Stimulated activated CD4-positive, alpha-beta T cell treated with anti-CD3 and anti-CD28 coated beads, Interleukin-2, amount 100 ng/mL, for 24 hours (primary cell): ENCODE data around the gene CYGB.
"Not testable (repeated sequence)": the region's sequence is repeated elsewhere in the genome, so short reads cannot be mapped to it uniquely, and the experiment has no call there.

Source experiments
- DNase-seq, 2 donors: peaks; one replicate each; pipeline ENCODE4 v3.0.0-alpha.2; 2020

CYGB gene

DNA sequence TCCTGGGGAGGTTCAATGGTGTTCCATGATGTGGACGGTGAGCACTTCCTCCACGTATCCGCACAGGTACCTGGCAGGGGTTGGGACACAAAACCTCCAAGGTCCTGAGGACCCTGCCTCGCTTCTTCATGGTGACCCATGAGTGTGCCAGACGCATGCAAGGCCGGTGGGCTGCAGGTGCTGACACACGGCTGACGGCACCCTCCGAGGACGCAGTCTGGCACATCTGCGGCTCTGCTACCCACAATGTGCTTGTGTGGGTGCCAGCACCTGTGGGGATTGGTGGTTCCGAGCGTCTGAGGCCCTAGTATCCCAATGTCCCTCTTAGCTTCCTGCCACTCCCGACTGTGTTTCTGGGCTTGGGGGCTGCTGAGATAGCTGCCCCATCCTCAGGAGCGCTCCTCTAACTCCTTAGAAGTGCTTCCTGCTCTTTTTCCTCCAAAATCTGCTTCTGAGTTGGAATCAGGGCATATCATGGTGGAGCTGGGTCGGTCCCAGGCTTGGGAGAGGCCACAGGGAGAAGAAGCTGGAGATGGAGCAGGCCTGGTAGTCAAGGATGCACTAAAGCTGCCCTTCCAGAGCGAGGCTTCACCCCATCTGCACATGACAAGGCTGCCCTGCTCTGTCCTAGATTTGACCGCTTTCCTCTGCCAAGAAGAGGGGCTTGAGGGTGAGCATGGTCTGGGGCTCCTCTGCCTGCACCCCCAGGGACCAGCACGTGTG lies 1.6 kb downstream of the CYGB start:
- DNase-seq: no peak

GRCh38 chr17:76534831-76535732 lies 2.4 kb downstream of the CYGB start:
- no peak for DNase-seq

DNA sequence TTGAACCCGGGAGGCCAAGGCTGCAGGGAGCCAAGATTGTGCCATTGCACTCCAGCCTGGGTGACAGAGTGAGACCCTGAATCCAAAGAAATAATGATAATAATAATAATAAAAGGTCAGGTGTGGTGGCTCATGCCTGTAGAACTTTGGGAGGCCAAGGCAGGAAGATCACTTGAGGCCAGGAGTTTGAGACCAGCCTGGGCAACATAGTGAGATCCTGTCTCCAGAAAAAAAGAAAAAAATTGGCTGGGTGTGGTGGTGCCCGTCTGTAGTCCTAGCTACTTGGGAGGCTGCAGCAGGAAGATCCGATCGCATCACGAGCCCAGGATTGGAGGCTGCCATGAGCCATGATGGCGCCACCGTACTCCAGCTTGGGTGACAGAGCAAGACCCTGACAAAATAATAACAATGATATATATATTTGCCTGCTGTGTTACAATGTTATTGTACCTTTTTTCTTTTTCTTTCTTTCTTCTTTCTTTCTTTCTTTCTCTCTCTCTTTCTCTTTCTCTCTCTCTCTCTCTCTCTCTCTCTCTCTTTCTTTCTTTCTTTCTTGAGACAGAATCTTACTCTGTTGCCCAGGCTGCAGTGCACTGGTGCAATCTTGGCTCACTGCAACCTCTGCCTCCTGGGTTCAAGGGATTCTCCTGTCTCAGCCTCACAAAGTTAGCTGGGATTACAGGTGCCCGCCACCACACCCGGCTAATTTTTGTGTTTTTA lies 3.7 kb downstream of the CYGB start:
- not testable (repeated sequence) for DNase-seq

GRCh38 chr17:76532072-76532651 lies 5.3 kb downstream of the CYGB start:
- DNase-seq: no peak

GRCh38 chr17:76531486-76532038 lies 5.9 kb downstream of the CYGB start:
- DNase-seq: no peak

- DNase-seq: no peak
Measured at GRCh38 chr17:76530811-76531485, 6.6 kb downstream of the CYGB start.

DNA sequence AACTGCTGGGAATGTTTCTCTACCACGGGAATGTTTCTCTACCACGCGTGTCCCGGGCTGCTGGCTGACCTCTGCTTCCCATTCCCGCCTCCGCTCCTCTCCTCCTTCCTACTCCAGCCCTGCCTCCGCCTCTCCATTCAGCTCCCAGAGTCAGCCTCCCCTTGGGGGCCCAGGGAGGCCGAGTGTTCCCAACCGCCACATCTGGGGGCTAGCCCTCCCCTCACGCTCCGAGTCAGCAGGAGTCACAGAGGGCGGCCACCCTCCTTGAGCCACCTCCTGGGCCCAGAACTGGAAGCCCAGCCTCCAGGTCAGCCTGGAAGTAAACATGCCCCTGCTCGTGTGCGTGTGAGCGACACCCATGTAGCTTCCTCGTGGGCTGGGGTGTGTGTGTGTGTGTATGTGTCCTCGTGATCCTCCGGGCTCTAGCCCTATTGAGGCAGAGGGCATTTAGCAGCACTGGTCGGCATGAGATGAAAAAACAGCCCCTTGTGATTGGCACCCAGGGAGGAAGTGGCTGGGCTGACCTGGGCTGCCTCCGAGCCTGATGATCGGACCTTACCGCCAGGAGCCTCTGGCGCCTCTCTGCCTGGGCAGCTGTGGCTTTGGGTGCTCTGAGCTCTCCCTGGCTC lies 7.3 kb downstream of the CYGB start:
- no peak for DNase-seq

DNA sequence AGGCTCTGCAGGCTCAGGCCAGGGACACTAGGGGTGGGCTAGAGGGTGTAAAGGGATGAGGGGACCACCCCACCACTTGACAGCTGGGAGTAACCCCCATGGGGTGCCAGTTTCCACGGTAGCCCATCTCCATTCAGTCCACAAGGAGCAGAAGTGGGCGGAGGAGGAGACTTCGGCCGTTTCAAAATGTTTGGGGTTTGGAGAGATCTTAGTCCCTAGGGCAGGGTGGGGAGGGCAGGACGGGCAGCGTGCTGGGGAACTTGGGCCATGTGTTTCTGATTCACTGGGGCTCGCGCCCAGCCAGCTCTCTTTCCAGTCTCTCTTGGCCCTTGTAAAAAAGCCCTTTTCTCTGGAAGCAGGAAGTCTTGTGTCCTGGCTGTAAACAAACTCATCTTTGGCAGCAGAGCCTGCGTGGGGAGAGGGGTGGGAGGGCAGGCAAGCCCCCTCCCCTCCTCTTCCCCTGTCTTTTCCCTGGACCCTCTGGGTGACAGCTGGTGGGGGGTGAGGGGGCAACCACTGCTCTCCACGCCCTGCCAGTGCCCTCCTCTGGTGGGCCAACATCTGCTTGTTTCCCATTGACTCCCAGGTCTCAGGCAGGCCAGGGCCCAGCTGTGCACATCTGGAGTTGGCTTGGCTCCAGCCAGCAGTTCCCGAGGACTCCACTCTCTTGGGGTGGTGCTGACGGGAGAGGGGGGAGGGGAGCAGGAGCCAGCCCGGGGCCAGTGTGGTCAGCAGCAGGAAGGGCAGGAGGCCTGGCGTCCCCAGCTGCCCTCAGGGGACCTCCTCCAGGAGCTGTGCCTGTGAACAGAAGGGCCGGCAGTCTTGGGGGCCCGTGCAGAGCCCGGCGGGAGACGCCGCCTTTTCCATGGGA lies 8.1 kb downstream of the CYGB start:
- no peak for DNase-seq

- no peak for DNase-seq
Measured at GRCh38 chr17:76528528-76529223, 8.8 kb downstream of the CYGB start.

GRCh38 chr17:76528156-76528527 lies 9.4 kb downstream of the CYGB start:
- no peak for DNase-seq

- DNase-seq: peak in 1 of 2 donors; percentile 43
Measured at GRCh38 chr17:76527430-76528111, 9.9 kb downstream of the CYGB start.

GRCh38 chr17:76527016-76527415 lies 10.5 kb downstream of the CYGB start:
- DNase-seq: not testable (repeated sequence)

DNA sequence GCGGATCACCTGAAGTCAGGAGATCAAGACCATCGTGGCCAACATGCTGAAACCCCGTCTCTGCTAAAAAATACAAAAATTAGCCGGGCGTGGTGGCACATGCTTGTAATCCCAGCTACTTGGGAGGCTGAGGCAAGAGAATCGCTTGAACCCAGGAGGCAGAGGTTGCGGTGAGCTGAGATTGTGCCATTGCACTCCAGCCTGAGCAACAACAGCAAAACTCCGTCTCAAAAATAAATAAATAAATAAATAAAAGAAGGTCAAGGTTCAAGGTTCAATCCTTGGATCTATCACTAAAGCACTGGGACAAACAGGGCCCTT lies 12.0 kb downstream of the CYGB start:
- DNase-seq: not testable (repeated sequence)

DNA sequence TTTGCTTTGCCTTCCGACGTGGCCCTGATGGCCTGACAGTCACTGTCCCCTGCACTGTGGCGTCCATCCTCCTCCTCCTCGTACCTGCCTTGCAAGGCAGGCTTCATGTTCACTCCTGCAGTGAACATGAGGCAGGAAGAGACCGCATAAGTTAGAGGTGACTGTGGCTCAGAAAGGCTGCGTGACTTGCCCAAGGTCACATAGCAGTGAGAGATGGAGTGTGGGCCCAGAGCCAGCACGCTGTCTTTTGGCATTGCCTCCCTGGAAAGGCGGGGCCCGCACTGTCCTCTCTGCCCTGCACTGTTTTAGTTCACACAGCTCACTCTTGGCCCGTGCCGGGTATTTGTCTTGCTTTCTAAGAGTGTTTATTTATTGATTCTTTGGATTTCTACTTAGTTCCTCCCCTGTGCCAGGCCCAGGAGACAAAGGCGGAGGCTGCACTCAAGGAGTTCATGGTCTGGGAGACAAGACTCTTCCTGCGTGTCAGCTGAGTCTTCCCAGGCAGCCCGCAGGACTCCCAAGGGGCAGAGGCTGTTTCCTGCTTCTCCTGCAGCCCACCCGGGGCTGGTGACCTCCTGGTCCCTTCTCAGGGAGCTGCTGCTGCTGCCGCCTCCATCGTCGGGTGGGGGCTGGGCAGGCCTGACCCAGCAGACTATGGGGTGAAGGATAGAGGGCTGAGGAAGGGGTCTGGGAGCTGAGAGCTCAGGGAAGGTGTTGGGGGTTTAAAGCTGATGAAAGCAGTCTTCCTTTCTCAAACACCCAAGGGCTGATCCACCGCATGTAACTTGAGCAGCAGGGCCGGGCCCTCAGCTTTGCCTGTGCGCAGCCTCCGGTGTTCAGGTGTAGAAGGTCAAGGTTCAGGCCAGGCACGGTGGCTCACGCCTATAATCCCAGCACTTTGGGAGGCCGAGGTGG lies 12.7 kb downstream of the CYGB start:
- DNase-seq: no peak

GRCh38 chr17:76523084-76524037 lies 14.1 kb downstream of the CYGB start:
- DNase-seq: peak; percentile 85 to 86

DNA sequence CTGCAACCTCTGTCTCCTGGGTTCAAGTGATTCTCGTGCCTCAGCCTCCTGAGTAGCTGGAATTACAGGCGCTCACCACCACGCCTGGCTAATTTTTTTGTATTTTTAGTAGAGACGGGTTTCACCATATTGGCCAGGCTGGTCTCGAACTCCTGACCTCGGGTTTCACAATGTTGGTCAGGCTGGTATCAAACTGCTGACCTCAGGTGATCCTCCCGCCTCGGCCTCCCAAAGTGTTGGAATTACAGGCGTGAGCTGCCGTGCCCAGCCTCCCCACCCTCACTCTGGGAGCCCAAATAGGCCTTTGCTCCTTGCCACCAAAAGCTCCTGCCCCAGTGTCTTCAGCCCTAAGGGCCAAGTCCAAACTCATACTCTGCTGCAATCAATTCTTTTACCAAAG lies 15.8 kb downstream of the CYGB start:
- not testable (repeated sequence) for DNase-seq

GRCh38 chr17:76521262-76521661 lies 16.2 kb downstream of the CYGB start:
- DNase-seq: no peak
